NB4 (cell line): Measurements from ENCODE around the gene EIF1AD.

Source experiments
- CTCF ChIP-seq: IDR thresholded peaks from one replicate; pipeline ENCODE4 v1.5.1; 2012; ENCODE audit warnings: low read depth, low read length
- MAX ChIP-seq: IDR thresholded peaks from 2 replicates; pipeline ENCODE4 v1.6.1; 2011; ENCODE audit warnings: low read depth, low read length
- MYC ChIP-seq: IDR thresholded peaks from 2 replicates; pipeline ENCODE4 v1.6.1; 2011; ENCODE audit warnings: low read depth, low read length
- POLR2A ChIP-seq: IDR thresholded peaks from 2 replicates; pipeline ENCODE4 v1.6.1; 2011; ENCODE audit warnings: mild to moderate bottlenecking; ENCODE audit not compliant: insufficient read length; ENCODE audit errors: extremely low read depth

- TF ChIP-seq CTCF (no peak), POLR2A (no peak), MAX (no peak), MYC (no peak)
Observed at GRCh38 chr11:65982824-65983588, 19.0 kb downstream of the EIF1AD start.
